ENCODE measurements around the gene NOTCH3. TPM values are rescaled to one million over a fixed set of nuclear protein-coding genes. Genes with fewer than 3 reads are reported as not detected.

NOTCH3 gene
- total RNA-seq, 1 experiment from 2014 or later: 164 TPM

GRCh38 chr19:15194938-15195337 lies 5.9 kb downstream of the NOTCH3 start:
- no peak for TF ChIP-seq CTCF (conservative IDR thresholded peaks at IDR 0.05)
- H3K79me2 ChIP-seq (ENCODE audit: insufficient read depth, low read length): peaks cover 14% of the 10 kb centered on the region; the same call in 1 of the 2 replicates
- H2BK120ac ChIP-seq (ENCODE audit: low read depth, low read length, poor library complexity, severe bottlenecking): no peak overlapping the region
- H3K56ac ChIP-seq (ENCODE audit: insufficient read length, low read depth, low read length): no peak overlapping the region
- no peak overlapping the region for H2BK12ac ChIP-seq (ENCODE audit: insufficient read length, low read depth, low read length)
- H3K9me3 Mint-ChIP-seq: no peaks in the 10 kb centered on the region
- no peak overlapping the region for H4K8ac ChIP-seq (replicated peaks; ENCODE audit: insufficient read length, low read depth, low read length)
- DNase-seq: no peak
- H3K14ac ChIP-seq (ENCODE audit: insufficient read depth, low read length): no peak overlapping the region
- no peak overlapping the region for H3K23ac ChIP-seq (ENCODE audit: insufficient read length, low read depth, low read length)
- no peaks in the 10 kb centered on the region for H3K27me3 Mint-ChIP-seq (ENCODE audit: low read depth)
- no peak overlapping the region for H4K91ac ChIP-seq (ENCODE audit: insufficient read length, low read depth, low read length)
- no peak overlapping the region for H4K5ac ChIP-seq (ENCODE audit: insufficient read length, low read depth, low read length)
- H3K4me3 Mint-ChIP-seq: peak overlapping the region; percentile 64 to 82
- peaks cover 6% of the 10 kb centered on the region; the same call in 1 of the 2 replicates for H3K4me1 ChIP-seq (ENCODE audit: insufficient read depth, low read length)
- no peaks in the 10 kb centered on the region for H4K20me1 ChIP-seq (ENCODE audit: control insufficient read depth, insufficient read depth, insufficient read length)
- H3T11ph ChIP-seq (ENCODE audit: low read length): no peak overlapping the region
- H3K27me3 ChIP-seq (ENCODE audit: insufficient read depth, low read length): no peaks in the 10 kb centered on the region
- H3K18ac ChIP-seq (ENCODE audit: insufficient read length, low read depth, low read length): no peak overlapping the region
- H3K4me1 Mint-ChIP-seq: peaks cover 34 to 35% of the 10 kb centered on the region in 2 experiments
- H3K9me3 ChIP-seq (ENCODE audit: control insufficient read depth, low read depth, low read length): no peaks in the 10 kb centered on the region
- no peak overlapping the region for H3K4ac ChIP-seq (ENCODE audit: low read depth, low read length)
- H2AFZ ChIP-seq (ENCODE audit: low read length): no peak overlapping the region
- no peak overlapping the region for H2AK5ac ChIP-seq (ENCODE audit: insufficient read length, low read length)
- no peak overlapping the region for H3K27ac ChIP-seq (ENCODE audit: insufficient read length, low read depth, low read length)
- no peak overlapping the region for H3K9ac ChIP-seq (ENCODE audit: extremely low read depth, insufficient read length, low read length)
- H3K4me2 ChIP-seq (ENCODE audit: insufficient read depth, insufficient read length, low read length): peak overlapping the region; percentile 4
- H2BK5ac ChIP-seq (ENCODE audit: insufficient read length, low read length): no peak overlapping the region
- no peak overlapping the region for H3K27ac Mint-ChIP-seq
- H3K79me1 ChIP-seq (ENCODE audit: insufficient read depth, low read depth, low read length, poor library complexity, severe bottlenecking): no peaks in the 10 kb centered on the region
- no peak overlapping the region for H2BK15ac ChIP-seq (ENCODE audit: low read depth, low read length)
- WGBS (ENCODE audit: extremely low coverage, insufficient read length, low lambda C conversion rate): no CpG with 5 or more reads among the region's 6 CpGs
- H2BK20ac ChIP-seq (ENCODE audit: low read depth, low read length, poor library complexity, severe bottlenecking): no peak overlapping the region
- peaks cover 25 to 77% (median 61%) of the 10 kb centered on the region in 3 experiments; a peak in 6 of 7 replicates for H3K36me3 Mint-ChIP-seq (ENCODE audit: insufficient read depth in 1 of 3, low read depth in 3 of 3)
- H3K23me2 ChIP-seq (ENCODE audit: insufficient read length, low read depth, low read length, poor library complexity, severe bottlenecking): no peaks in the 10 kb centered on the region

All from H9 (cell line).